H1 (cell line): ENCODE results near the gene ARF3. TPM values are rescaled to one million over a fixed set of nuclear protein-coding genes. Genes with fewer than 3 reads are reported as not detected.

ENCODE experiments used
- CTCF ChIA-PET: fragments of 300-600 bp; sonication (Branson Sonifier 250); formaldehyde crosslinking; loops from one replicate; lab custom pipeline; 2021; ENCODE audit not compliant: partially characterized antibody; lab: Charles Lee
- POLR2A ChIA-PET: fragments of 300-600 bp; sonication (Branson Sonifier 250); formaldehyde crosslinking; loops from one replicate; lab custom pipeline; 2021; ENCODE audit warnings: inconsistent platforms; ENCODE audit not compliant: partially characterized antibody; lab: Charles Lee
- DNase-seq, 2 experiments: peaks; one replicate each; pipeline versions ENCODE4 v3.0.0 to v3.0.0-alpha.2; 2010 to 2022; ENCODE audit warnings: low spot score in 2 of 2, low read depth in 1 of 2, mixed read lengths in 1 of 2
- FAIRE-seq: peaks from 2 replicates; lab custom pipeline; 2011; peaks lifted over from hg19 to GRCh38; lab: Jason Lieb, UNC
- H2AFZ ChIP-seq: 2 replicates; pipeline ENCODE4 v1.8.1; 2012; ENCODE audit warnings: low read length, inconsistent platforms
- H2AK5ac ChIP-seq: 2 replicates; pipeline ENCODE4 v1.6.1; 2013; ENCODE audit warnings: low read depth, low read length
- H2BK120ac ChIP-seq: replicated peaks from 2 replicates; pipeline ENCODE3; 2013; ENCODE audit warnings: low read depth, low read length, inconsistent platforms
- H2BK12ac ChIP-seq: 2 replicates; pipeline ENCODE4 v1.6.1; 2013; ENCODE audit warnings: low read depth, low read length
- H2BK15ac ChIP-seq: 2 replicates; pipeline ENCODE4 v1.6.1; 2013; ENCODE audit warnings: low read length
- H2BK20ac ChIP-seq: 2 replicates; pipeline ENCODE4 v1.6.1; 2013; ENCODE audit warnings: low read length
- H2BK5ac ChIP-seq: 2 replicates; pipeline ENCODE4 v1.6.1; 2013; ENCODE audit warnings: low read depth, low read length
- H3K14ac ChIP-seq: 2 replicates; pipeline ENCODE4 v1.6.1; 2013; ENCODE audit warnings: inconsistent platforms; ENCODE audit not compliant: insufficient read length
- H3K18ac ChIP-seq: 2 replicates; pipeline ENCODE4 v1.6.1; 2013; ENCODE audit warnings: low read length; ENCODE audit errors: extremely low read depth
- H3K23ac ChIP-seq: 2 replicates; pipeline ENCODE4 v1.6.1; 2013; ENCODE audit warnings: inconsistent platforms; ENCODE audit not compliant: insufficient read length
- H3K23me2 ChIP-seq: 2 replicates; pipeline ENCODE4 v1.6.1; 2013; ENCODE audit warnings: low read depth, low read length
- H3K27ac ChIP-seq: 2 replicates; pipeline ENCODE4 v1.6.1; 2011; ENCODE audit warnings: low read depth, low read length, inconsistent platforms
- H3K27me3 ChIP-seq, 4 experiments: replicated peaks in 1 of 4; 1 replicate in 1 of 4; 2 replicates in 3 of 4; pipeline versions ENCODE4 v1.6.1 to v1.8.1; 2011 to 2013; ENCODE audit warnings: low read length in 3 of 4, mild to moderate bottlenecking in 3 of 4, inconsistent platforms in 2 of 4, mixed read lengths in 2 of 4, moderate library complexity in 1 of 4; ENCODE audit not compliant: control insufficient read depth in 3 of 4, insufficient read depth in 3 of 4; ENCODE audit errors: extremely low read depth in 1 of 4
- H3K36me3 ChIP-seq, 4 experiments: 2 replicates each; pipeline versions ENCODE4 v1.6.1 to v1.8.1; 2011 to 2013; ENCODE audit warnings: mild to moderate bottlenecking in 4 of 4, low read length in 3 of 4, moderate library complexity in 2 of 4, control low read depth in 1 of 4, inconsistent platforms in 1 of 4; ENCODE audit not compliant: insufficient read depth in 4 of 4, control insufficient read depth in 2 of 4
- H3K4ac ChIP-seq: replicated peaks from 2 replicates; pipeline ENCODE3; 2013; ENCODE audit warnings: low read length, low read depth, mixed read lengths, inconsistent platforms; ENCODE audit not compliant: insufficient read length
- H3K4me1 ChIP-seq, 4 experiments: replicated peaks in 1 of 4; 1 replicate in 1 of 4; 2 replicates in 3 of 4; pipeline versions ENCODE4 v1.6.1 to v1.8.1; 2011 to 2013; ENCODE audit warnings: low read length in 3 of 4, inconsistent platforms in 2 of 4, mixed read lengths in 1 of 4; ENCODE audit not compliant: insufficient read depth in 4 of 4, control insufficient read depth in 3 of 4
- H3K4me2 ChIP-seq, 2 experiments: 2 replicates each; pipeline versions ENCODE4 v1.6.1 to v1.8.1; 2011 to 2013; ENCODE audit warnings: low read depth in 2 of 2, low read length in 2 of 2, control low read depth in 1 of 2, inconsistent platforms in 1 of 2, mild to moderate bottlenecking in 1 of 2; ENCODE audit not compliant: insufficient read depth in 1 of 2
- H3K4me3 ChIP-seq, 4 experiments: fragments of 200-600, 300-600 bp in 1 of 4; sonication (generic), shearing (Covaris generic), sonication (Bioruptor Twin) in 1 of 4; 2 replicates each; pipeline versions ENCODE4 v1.5.1 to v1.8.1; 2011 to 2016; ENCODE audit warnings: low read length in 4 of 4, low read depth in 3 of 4, control low read depth in 2 of 4, inconsistent platforms in 2 of 4, mild to moderate bottlenecking in 2 of 4, mixed read lengths in 1 of 4, moderate library complexity in 1 of 4; ENCODE audit not compliant: insufficient read depth in 2 of 4; ENCODE audit errors: extremely low read depth in 1 of 4
- H3K56ac ChIP-seq: replicated peaks from 2 replicates; pipeline ENCODE3; 2013; ENCODE audit warnings: low read depth, mild to moderate bottlenecking, mixed read lengths, low read length, inconsistent platforms; ENCODE audit not compliant: insufficient read length
- H3K79me1 ChIP-seq: 2 replicates; pipeline ENCODE4 v1.6.1; 2013; ENCODE audit warnings: low read depth, low read length, control low read depth
- H3K79me2 ChIP-seq, 2 experiments: 2 replicates each; pipeline versions ENCODE4 v1.6.1 to v1.8.1; 2012 to 2013; ENCODE audit warnings: low read length in 2 of 2, mild to moderate bottlenecking in 2 of 2, inconsistent platforms in 1 of 2; ENCODE audit not compliant: insufficient read depth in 2 of 2, control insufficient read depth in 1 of 2
- H3K9ac ChIP-seq, 4 experiments: replicated peaks in 1 of 4; 1 replicate in 1 of 4; 2 replicates in 3 of 4; pipeline versions ENCODE4 v1.6.1 to v1.8.1; 2011 to 2013; ENCODE audit warnings: low read depth in 3 of 4, low read length in 3 of 4, control low read depth in 2 of 4, mild to moderate bottlenecking in 2 of 4, moderate library complexity in 2 of 4, inconsistent platforms in 1 of 4; ENCODE audit errors: extremely low read depth in 1 of 4
- H3K9me3 ChIP-seq, 2 experiments: 2 replicates each; pipeline versions ENCODE4 v1.6.1 to v1.8.1; 2012 to 2013; ENCODE audit warnings: mild to moderate bottlenecking in 2 of 2, moderate library complexity in 2 of 2, control low read depth in 1 of 2, inconsistent platforms in 1 of 2, low read depth in 1 of 2, low read length in 1 of 2, mixed read lengths in 1 of 2; ENCODE audit not compliant: insufficient read depth in 2 of 2
- H4K20me1 ChIP-seq, 2 experiments: replicated peaks in 1 of 2; 2 replicates each; pipeline versions ENCODE3 to v1.8.1; 2011 to 2013; ENCODE audit warnings: inconsistent platforms in 2 of 2, low read length in 2 of 2, mild to moderate bottlenecking in 1 of 2; ENCODE audit not compliant: insufficient read depth in 2 of 2, control insufficient read depth in 1 of 2
- H4K5ac ChIP-seq: 2 replicates; pipeline ENCODE4 v1.6.1; 2013; ENCODE audit warnings: low read length, low read depth, mixed read lengths, inconsistent platforms; ENCODE audit not compliant: insufficient read length
- H4K8ac ChIP-seq: 2 replicates; pipeline ENCODE4 v1.8.0; 2013; ENCODE audit warnings: mild to moderate bottlenecking, moderate library complexity, low read length, inconsistent platforms; ENCODE audit not compliant: insufficient read depth; ENCODE audit errors: extremely low read depth
- H4K91ac ChIP-seq: replicated peaks from 2 replicates; pipeline ENCODE3; 2013; ENCODE audit warnings: low read length, mixed read lengths, inconsistent platforms; ENCODE audit not compliant: insufficient read length
- EP300 ChIP-seq, 2 experiments: IDR thresholded peaks; 1 replicate in 1 of 2; 2 replicates in 1 of 2; pipeline ENCODE4 v1.6.1; 2011 to 2012; ENCODE audit warnings: low read depth in 2 of 2, low read length in 2 of 2, mild to moderate bottlenecking in 2 of 2, borderline replicate concordance in 1 of 2, inconsistent platforms in 1 of 2, moderate library complexity in 1 of 2
- FOSL1 ChIP-seq: IDR thresholded peaks from 2 replicates; pipeline ENCODE4 v1.6.1; 2011; ENCODE audit warnings: mild to moderate bottlenecking, low read depth, low read length, moderate library complexity; ENCODE audit not compliant: insufficient read depth
- GABPA ChIP-seq: IDR thresholded peaks from 2 replicates; pipeline ENCODE4 v1.6.1; 2011; ENCODE audit warnings: mild to moderate bottlenecking, low read length, moderate library complexity, borderline replicate concordance; ENCODE audit not compliant: insufficient read depth
- HDAC6 ChIP-seq: IDR thresholded peaks from one replicate; pipeline ENCODE4 v1.7.1; 2012; ENCODE audit warnings: low read depth, mild to moderate bottlenecking, inconsistent platforms, low read length, moderate library complexity
- NRF1 ChIP-seq: IDR thresholded peaks from 2 replicates; pipeline ENCODE4 v1.6.1; 2011; ENCODE audit warnings: mild to moderate bottlenecking, low read depth, low read length, improper control_type of control experiment
- SP4 ChIP-seq: IDR thresholded peaks from 2 replicates; pipeline ENCODE4 v1.6.1; 2012; ENCODE audit warnings: low read length, inconsistent platforms
- TBP ChIP-seq: IDR thresholded peaks from 2 replicates; pipeline ENCODE4 v1.6.1; 2011; ENCODE audit warnings: low read depth, low read length, improper control_type of control experiment
- TEAD4 ChIP-seq: IDR thresholded peaks from 2 replicates; pipeline ENCODE4 v1.6.1; 2012; ENCODE audit warnings: low read depth, low read length, inconsistent platforms, mixed read lengths
- WGBS, 2 experiments: shearing (Covaris generic) in 1 of 2; methylation state at CpG; one replicate each; pipeline versions ENCODE4 v1.1.6 to v1.1.7; 2013 to 2015; ENCODE audit warnings: low lambda C conversion rate in 2 of 2, mixed read lengths in 2 of 2, inconsistent platforms in 1 of 2, low coverage in 1 of 2, missing lambda C conversion rate in 1 of 2; ENCODE audit not compliant: insufficient replicate concordance in 2 of 2, insufficient coverage in 1 of 2, insufficient read length in 1 of 2; ENCODE audit errors: extremely low coverage in 1 of 2, missing lambda C conversion rate in 1 of 2; 5-methylcytosine and 5-hydroxymethylcytosine counted together
- polyA plus RNA-seq, 7 experiments: library from polyadenylated mRNA; depleted of rRNA in 3 of 7; stranded (reverse) in 5 of 7; unstranded in 2 of 7; fragments of >200 nt in 5 of 7; fragments of 200-250 nt in 2 of 7; gene quantifications; 1 replicate in 5 of 7; 2 replicates in 1 of 7; 4 replicates in 1 of 7; pipeline versions ENCODE4 v1.2.1 to v1.2.3, GENCODE V29; 2011 to 2013; ENCODE audit warnings: missing spikeins in 2 of 7, mixed read lengths in 2 of 7
- total RNA-seq: library from RNA; stranded (reverse); fragmentation: NEBNext Ultra II Directional; extraction: Animal tissue kit (Norgen Biotek cat#: 25700); gene quantifications from 2 replicates; pipeline ENCODE4 v1.2.1, GENCODE V29; 2021
- TF ChIP-seq, protein P1 (sequence below), 3 experiments: IDR thresholded peaks; 1 replicate in 2 of 3; 2 replicates in 1 of 3; pipeline versions ENCODE4 v1.5.1 to v1.6.1; 2011; ENCODE audit warnings: low read length in 3 of 3, mild to moderate bottlenecking in 3 of 3, inconsistent platforms in 2 of 3, low read depth in 1 of 3, moderate library complexity in 1 of 3; ENCODE audit not compliant: insufficient read depth in 1 of 3; ENCODE audit errors: control extremely low read depth in 1 of 3
- TF ChIP-seq, protein P2 (sequence below): IDR thresholded peaks from 2 replicates; pipeline ENCODE4 v1.6.1; 2011; ENCODE audit warnings: low read depth, mild to moderate bottlenecking, low read length; ENCODE audit not compliant: insufficient read depth

The ARF3 gene
- total and polyA plus RNA-seq, 2 of the 8 experiments (the other 6 are each of a cell fraction or from before 2014, with no cell fraction given): 231 to 250 TPM

DNA sequence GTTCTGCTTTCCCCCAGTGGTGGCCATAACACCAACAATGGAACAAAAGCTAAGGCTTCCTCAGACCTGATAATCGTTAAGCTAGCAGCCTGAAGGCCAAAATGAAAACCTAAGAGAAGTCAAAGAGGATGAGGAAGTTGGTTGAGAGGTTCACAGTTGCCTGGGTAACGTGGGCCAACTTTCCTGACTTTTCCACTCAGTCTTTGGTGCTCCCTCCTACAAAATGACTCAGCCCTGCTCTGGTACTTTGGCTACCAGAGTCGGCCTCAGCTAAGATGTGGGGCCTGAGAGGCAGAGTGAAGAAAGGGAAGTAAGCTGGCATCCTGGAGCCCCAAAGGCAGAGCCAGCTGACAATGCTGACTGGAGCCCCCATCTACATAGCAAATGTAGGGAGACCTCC, 17.1 kb downstream of the ARF3 start:
- Histone ChIP-seq H3K23me2 (no peaks in the 10 kb centered on the region), H4K8ac (no peak overlapping the region), H3K27ac (no peak overlapping the region), H3K9me3 (no peaks in the 10 kb centered on the region), H2BK15ac (no peak overlapping the region), H2BK120ac (no peak overlapping the region), H3K4me2 (no peak overlapping the region), H3K9ac (no peak overlapping the region), H4K20me1 (peaks cover 18 to 36% of the 10 kb centered on the region in 2 experiments), H3K79me1 (peaks cover 3% of the 10 kb centered on the region), H3K56ac (no peak overlapping the region), H3K79me2 (peaks cover 0 to 38% of the 10 kb centered on the region in 2 experiments; a peak in 3 of 4 replicates), H2AFZ (no peak overlapping the region), H2BK12ac (no peak overlapping the region), H2AK5ac (no peak overlapping the region), H2BK20ac (no peak overlapping the region), H3K27me3 (no peaks in the 10 kb centered on the region), H2BK5ac (no peak overlapping the region), H3K4me3 (no peak overlapping the region), H3K4me1 (no peaks in the 10 kb centered on the region; a peak in 1 of 7 replicates), H4K91ac (no peak overlapping the region), H3K23ac (no peak overlapping the region), H3K36me3 (peaks cover 24 to 51% (median 38%) of the 10 kb centered on the region in 4 experiments), H4K5ac (no peak overlapping the region), H3K4ac (no peak overlapping the region), H3K14ac (no peak overlapping the region), H3K18ac (no peak overlapping the region)
- POLR2A ChIA-PET: interaction anchor here (0.6 to 8.7 kb wide), 8 partner anchors 8 to 112 kb away, joined by 3 to 77 read pairs (median 4); partner anchors contain the start of gene ARF3
- CTCF ChIA-PET: interaction anchor here (0.6 to 20.2 kb wide), 15 partner anchors 11 to 479 kb away, joined by 3 to 280 read pairs (median 6); partner anchors contain the start of genes ARF3, DDX23, FKBP11 and WNT1
- no peak for FAIRE-seq
- no peak for DNase-seq
- WGBS, 2 experiments: 94% methylated on average over 3 of the region's 3 CpGs; no CpG with 5 or more reads in 1 of the 2 experiments
- TF ChIP-seq, protein P1, sequence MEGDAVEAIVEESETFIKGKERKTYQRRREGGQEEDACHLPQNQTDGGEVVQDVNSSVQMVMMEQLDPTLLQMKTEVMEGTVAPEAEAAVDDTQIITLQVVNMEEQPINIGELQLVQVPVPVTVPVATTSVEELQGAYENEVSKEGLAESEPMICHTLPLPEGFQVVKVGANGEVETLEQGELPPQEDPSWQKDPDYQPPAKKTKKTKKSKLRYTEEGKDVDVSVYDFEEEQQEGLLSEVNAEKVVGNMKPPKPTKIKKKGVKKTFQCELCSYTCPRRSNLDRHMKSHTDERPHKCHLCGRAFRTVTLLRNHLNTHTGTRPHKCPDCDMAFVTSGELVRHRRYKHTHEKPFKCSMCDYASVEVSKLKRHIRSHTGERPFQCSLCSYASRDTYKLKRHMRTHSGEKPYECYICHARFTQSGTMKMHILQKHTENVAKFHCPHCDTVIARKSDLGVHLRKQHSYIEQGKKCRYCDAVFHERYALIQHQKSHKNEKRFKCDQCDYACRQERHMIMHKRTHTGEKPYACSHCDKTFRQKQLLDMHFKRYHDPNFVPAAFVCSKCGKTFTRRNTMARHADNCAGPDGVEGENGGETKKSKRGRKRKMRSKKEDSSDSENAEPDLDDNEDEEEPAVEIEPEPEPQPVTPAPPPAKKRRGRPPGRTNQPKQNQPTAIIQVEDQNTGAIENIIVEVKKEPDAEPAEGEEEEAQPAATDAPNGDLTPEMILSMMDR (IDR thresholded peaks at IDR 0.05; ENCODE audit: control extremely low read depth in 1 of 3, insufficient read depth in 1 of 3, low read depth in 1 of 3, low read length in 3 of 3): no peak
- TF ChIP-seq GABPA: no peak
- no peak for TF ChIP-seq TBP
- TF ChIP-seq NRF1: no peak
- TF ChIP-seq TEAD4: no peak
- TF ChIP-seq FOSL1: no peak
- TF ChIP-seq, protein P2, sequence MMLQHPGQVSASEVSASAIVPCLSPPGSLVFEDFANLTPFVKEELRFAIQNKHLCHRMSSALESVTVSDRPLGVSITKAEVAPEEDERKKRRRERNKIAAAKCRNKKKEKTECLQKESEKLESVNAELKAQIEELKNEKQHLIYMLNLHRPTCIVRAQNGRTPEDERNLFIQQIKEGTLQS: no peak
- TF ChIP-seq HDAC6: no peak
- TF ChIP-seq SP4: no peak
- no peak for TF ChIP-seq EP300 (IDR thresholded peaks at IDR 0.05; ENCODE audit: borderline replicate concordance in 1 of 2, low read depth in 2 of 2, low read length in 2 of 2)
